Esophagus muscularis mucosa (tissue), 4 donors: ENCODE results near the gene RTN4. TPM values are rescaled to one million over a fixed set of nuclear protein-coding genes. Genes with fewer than 3 reads are reported as not detected.
"Not testable (repeated sequence)": the region's sequence is repeated elsewhere in the genome, so short reads cannot be mapped to it uniquely, and the experiment has no call there.

Source experiments
- DNase-seq: peaks from one replicate; pipeline ENCODE4 v3.0.0-alpha.2; 2017; ENCODE audit errors: extremely low spot score
- H3K27ac ChIP-seq, 4 donors: fragments of 200-600 bp; sonication (generic); replicated peaks in 1 of 4; 1 replicate in 3 of 4; 2 replicates in 1 of 4; pipeline ENCODE4 v1.5.1; 2016 to 2019; ENCODE audit warnings: mild to moderate bottlenecking in 1 of 4
- H3K27me3 ChIP-seq, 4 donors: fragments of 200-600 bp; sonication (generic); one replicate each; pipeline versions ENCODE4 v1.5.1 to v1.6.0; 2016 to 2019
- H3K36me3 ChIP-seq, 4 donors: fragments of 200-600 bp; sonication (generic); one replicate each; pipeline ENCODE4 v1.5.1; 2016 to 2019
- H3K4me1 ChIP-seq, 4 donors: fragments of 200-600 bp; sonication (generic); one replicate each; pipeline ENCODE4 v1.5.1; 2016 to 2019
- H3K4me3 ChIP-seq, 4 donors: fragments of 200-600 bp; sonication (generic); 1 replicate in 2 of 4; 2 replicates in 2 of 4; pipeline ENCODE4 v1.5.1; 2016 to 2019; ENCODE audit warnings: mild to moderate bottlenecking in 4 of 4, moderate library complexity in 1 of 4
- H3K9me3 ChIP-seq, 4 donors: fragments of 200-600 bp; sonication (generic); 1 replicate in 3 of 4; 2 replicates in 1 of 4; pipeline ENCODE4 v1.5.1; 2016 to 2019
- CTCF ChIP-seq, 3 experiments: fragments of 200-600 bp in 2 of 3; fragments of 450-650 bp in 1 of 3; sonication (generic) in 2 of 3; IDR thresholded peaks; one replicate each; pipeline ENCODE4 v1.5.1; 2017 to 2019; ENCODE audit warnings: antibody characterized with exemption in 3 of 3, mild to moderate bottlenecking in 2 of 3, moderate library complexity in 1 of 3
- EP300 ChIP-seq: sonication (generic); formaldehyde crosslinking; IDR thresholded peaks from one replicate; pipeline ENCODE4 v1.6.1; 2017; ENCODE audit warnings: antibody characterized with exemption
- POLR2A ChIP-seq: fragments of 450-650 bp; IDR thresholded peaks from one replicate; pipeline ENCODE4 v1.6.1; 2017; ENCODE audit warnings: antibody characterized with exemption, moderate library complexity, mild to moderate bottlenecking, low read depth
- POLR2AphosphoS5 ChIP-seq, 2 donors: sonication (generic); formaldehyde crosslinking; IDR thresholded peaks; one replicate each; pipeline ENCODE4 v1.6.1; 2017; ENCODE audit warnings: antibody characterized with exemption in 2 of 2
- WGBS: methylation state at CpG from one replicate; pipeline ENCODE4 v1.1.5; 2018; 5-methylcytosine and 5-hydroxymethylcytosine counted together
- intact Hi-C: fragments of 100-400 bp; cut with DNase I; formaldehyde crosslinking; loops from one replicate; pipeline ENCODE4 v1.15.1; 2023
- total RNA-seq, 4 donors: library from RNA; depleted of rRNA; stranded (reverse); fragments of >200 nt; gene quantifications; one replicate each; pipeline versions ENCODE4 v1.1.0 to v1.2.1, GENCODE V29; 2016

RTN4 gene
- total RNA-seq, 4 donors from 2014 or later, result 214 to 272 (median 251) TPM

- Histone ChIP-seq H3K36me3 (no peaks in the 10 kb centered on the region), H3K27ac (peak overlapping the region; percentile 70 to 86 (median 71)), H3K4me1 (peaks cover 36 to 64% (median 59%) of the 10 kb centered on the region in 4 donors), H3K9me3 (no peaks in the 10 kb centered on the region), H3K27me3 (no peaks in the 10 kb centered on the region), H3K4me3 (no peak overlapping the region)
- 75% methylated on average over 1 of the region's 1 CpG for WGBS
- no peak for TF ChIP-seq POLR2A
- TF ChIP-seq CTCF (IDR thresholded peaks at IDR 0.05), result no peak
- no peak for TF ChIP-seq POLR2AphosphoS5 (IDR thresholded peaks at IDR 0.05)
- TF ChIP-seq EP300, result no peak
- intact Hi-C loops, result loop anchor here (5.0 kb wide), 1 partner anchor 45 kb away; the partner anchor contains the start of gene RTN4
- no peak for DNase-seq
Measured at GRCh38 chr2:55097082-55097460, 46.8 kb upstream of the RTN4 start.

GRCh38 chr2:55096586-55096985 is 46.3 kb upstream of the RTN4 start:
- peaks cover 36 to 59% (median 54%) of the 10 kb centered on the region in 4 donors for H3K4me1 ChIP-seq
- H3K36me3 ChIP-seq, result no peaks in the 10 kb centered on the region
- intact Hi-C loops, result loop anchor here (5.0 kb wide), 1 partner anchor 44 kb away; the partner anchor contains the start of gene RTN4
- no peak for DNase-seq
- H3K9me3 ChIP-seq, result no peaks in the 10 kb centered on the region
- no peaks in the 10 kb centered on the region for H3K27me3 ChIP-seq
- H3K4me3 ChIP-seq, result no peak overlapping the region
- 81% methylated on average over 3 of the region's 3 CpGs for WGBS
- TF ChIP-seq POLR2AphosphoS5 (IDR thresholded peaks at IDR 0.05) (no peak), EP300 (no peak), CTCF (IDR thresholded peaks at IDR 0.05) (no peak), POLR2A (no peak)
- H3K27ac ChIP-seq, result peak overlapping the region; percentile 70 to 86 (median 71)

GRCh38 chr2:55093381-55093780 is 43.1 kb upstream of the RTN4 start:
- no peak for TF ChIP-seq EP300
- no peak for TF ChIP-seq POLR2AphosphoS5 (IDR thresholded peaks at IDR 0.05)
- no peak for TF ChIP-seq POLR2A
- no peak for TF ChIP-seq CTCF (IDR thresholded peaks at IDR 0.05)
- Histone ChIP-seq H3K4me1 (peaks cover 20 to 30% (median 23%) of the 10 kb centered on the region in 4 donors), H3K4me3 (no peak overlapping the region), H3K9me3 (no peaks in the 10 kb centered on the region), H3K27ac (no peak overlapping the region), H3K27me3 (no peaks in the 10 kb centered on the region), H3K36me3 (no peaks in the 10 kb centered on the region)
- intact Hi-C loops, result no loop called here
- 65% methylated on average over 4 of the region's 4 CpGs for WGBS
- DNase-seq, result no peak

- no peaks in the 10 kb centered on the region for H3K27me3 ChIP-seq
- no peaks in the 10 kb centered on the region for H3K9me3 ChIP-seq
- TF ChIP-seq CTCF (IDR thresholded peaks at IDR 0.05) (no peak), POLR2AphosphoS5 (IDR thresholded peaks at IDR 0.05) (no peak), EP300 (no peak), POLR2A (no peak)
- intact Hi-C loops, result no loop called here
- no peak overlapping the region for H3K4me3 ChIP-seq
- WGBS, result 100% methylated on average over 6 of the region's 6 CpGs
- DNase-seq, result no peak
- H3K4me1 ChIP-seq, result peaks cover 14 to 21% (median 17%) of the 10 kb centered on the region in 4 donors
- no peaks in the 10 kb centered on the region for H3K36me3 ChIP-seq
- H3K27ac ChIP-seq, result no peak overlapping the region
Measured at GRCh38 chr2:55092439-55092838, 42.2 kb upstream of the RTN4 start.

- H3K36me3 ChIP-seq, H3K4me3 ChIP-seq, DNase-seq, H3K27ac ChIP-seq, H3K27me3 ChIP-seq, intact Hi-C loops, H3K9me3 ChIP-seq: not testable (repeated sequence)
- WGBS, result 68% methylated on average over 4 of the region's 4 CpGs
- H3K4me1 ChIP-seq, result peaks cover 6 to 13% (median 9%) of the 10 kb centered on the region in 4 donors
Measured at GRCh38 chr2:55091681-55092080, 41.4 kb upstream of the RTN4 start.
